GM19467 (cell line): ENCODE results near the gene CMA1.
A peak's percentile ranks its signal among the peaks of the same experiment; 100 is the strongest.
"Not testable (repeated sequence)": the region's sequence is repeated elsewhere in the genome, so short reads cannot be mapped to it uniquely, and the experiment has no call there.

Experiments
- ATAC-seq: cut with Tn5 transposase; IDR thresholded peaks from one replicate; pipeline ENCODE4 v1.9.1; 2021; ENCODE audit warnings: mild to moderate bottlenecking, moderate library complexity; ENCODE audit not compliant: unreplicated experiment

The CMA1 gene

GRCh38 chr14:24508155-24508840, at the start of gene CMA1:
TSS of gene CMA1 (minus strand) at chr14:24508265. CDS start at chr14:24508235, 30 bp downstream.
- peak; percentile 72 for ATAC-seq

GRCh38 chr14:24556756-24557155, 48.7 kb upstream of the CMA1 start:
- no peak for ATAC-seq

- not testable (repeated sequence) for ATAC-seq
These were observed 41.0 kb upstream of the CMA1 start for GRCh38 chr14:24549064-24549463.

GRCh38 chr14:24542346-24542936, 34.4 kb upstream of the CMA1 start:
- ATAC-seq, result no peak

GRCh38 chr14:24535737-24536136, 27.7 kb upstream of the CMA1 start:
- ATAC-seq, result no peak

GRCh38 chr14:24534286-24534685, 26.2 kb upstream of the CMA1 start:
- no peak for ATAC-seq

- ATAC-seq, result not testable (repeated sequence)
These were observed 18.0 kb upstream of the CMA1 start for GRCh38 chr14:24525877-24526620.

- ATAC-seq, result no peak
These were observed 10.8 kb upstream of the CMA1 start for GRCh38 chr14:24518851-24519250.

- no peak for ATAC-seq
These were observed 6.1 kb upstream of the CMA1 start for GRCh38 chr14:24514209-24514608.

GRCh38 chr14:24513009-24513408, 4.9 kb upstream of the CMA1 start:
- no peak for ATAC-seq

GRCh38 chr14:24506443-24506842, 1.6 kb downstream of the CMA1 start:
- no peak for ATAC-seq

GRCh38 chr14:24504425-24504950, 3.6 kb downstream of the CMA1 start:
- ATAC-seq, result no peak

GRCh38 chr14:24491586-24492408, 16.3 kb downstream of the CMA1 start:
- not testable (repeated sequence) for ATAC-seq

- no peak for ATAC-seq
These were observed 24.3 kb downstream of the CMA1 start for GRCh38 chr14:24483604-24484252.

- not testable (repeated sequence) for ATAC-seq
These were observed 25.3 kb downstream of the CMA1 start for GRCh38 chr14:24482699-24483303.

- ATAC-seq, result peak; percentile 75
These were observed 26.3 kb downstream of the CMA1 start for GRCh38 chr14:24481622-24482324.

- ATAC-seq, result not testable (repeated sequence)
These were observed 28.1 kb downstream of the CMA1 start for GRCh38 chr14:24479999-24480398.

GRCh38 chr14:24475261-24475660, 32.8 kb downstream of the CMA1 start:
- no peak for ATAC-seq

GRCh38 chr14:24473211-24473610, 34.9 kb downstream of the CMA1 start:
- no peak for ATAC-seq
